Naive thymus-derived CD4-positive, alpha-beta T cell (primary cell): Measurements from ENCODE around the gene TMEM129. TPM values are rescaled to one million over a fixed set of nuclear protein-coding genes. Genes with fewer than 3 reads are reported as not detected.

Experiments used
- ATAC-seq: fragments of 150-1000 bp; cut with Tn5 transposase; 2 replicates; pipeline ENCODE4 v1.10.0; 2021; ENCODE audit warnings: mild to moderate bottlenecking, moderate library complexity
- CTCF ChIA-PET: fragments of 350-600 bp; sonication (Branson Sonifier 250); formaldehyde crosslinking; loops from one replicate; lab custom pipeline; 2021; ENCODE audit warnings: antibody characterized with exemption; lab: Charles Lee
- POLR2A ChIA-PET: fragments of 350-600 bp; sonication (Branson Sonifier 250); formaldehyde crosslinking; loops from one replicate; lab custom pipeline; 2021; ENCODE audit warnings: antibody characterized with exemption, inconsistent platforms; lab: Charles Lee
- DNase-seq, 9 donors: peaks; one replicate each; pipeline versions ENCODE4 v3.0.0 to v3.0.0-alpha.2; 2020 to 2022; ENCODE audit warnings: mixed read lengths in 1 of 9
- H3K27ac ChIP-seq: one replicate; pipeline ENCODE4 v1.7.0; 2013; ENCODE audit warnings: mild to moderate bottlenecking, low read depth, low read length, moderate library complexity
- H3K27me3 ChIP-seq, 2 donors: one replicate each; pipeline ENCODE4 v1.7.0; 2013; ENCODE audit warnings: low read length in 2 of 2, mild to moderate bottlenecking in 2 of 2, moderate library complexity in 2 of 2; ENCODE audit not compliant: control insufficient read depth in 2 of 2, insufficient read depth in 2 of 2
- H3K36me3 ChIP-seq, 3 experiments: 1 replicate in 2 of 3; 2 replicates in 1 of 3; pipeline ENCODE4 v1.7.0; 2013; ENCODE audit warnings: low read length in 3 of 3, mild to moderate bottlenecking in 3 of 3, moderate library complexity in 1 of 3; ENCODE audit not compliant: insufficient read depth in 3 of 3, control insufficient read depth in 2 of 3
- H3K4me1 ChIP-seq, 2 donors: one replicate each; pipeline ENCODE4 v1.7.0; 2013; ENCODE audit warnings: low read length in 2 of 2, mild to moderate bottlenecking in 2 of 2, moderate library complexity in 1 of 2; ENCODE audit not compliant: control insufficient read depth in 2 of 2, insufficient read depth in 2 of 2
- H3K4me3 ChIP-seq: 2 replicates; pipeline ENCODE4 v1.7.0; 2013; ENCODE audit warnings: mild to moderate bottlenecking, low read length
- H3K9me3 ChIP-seq, 3 experiments: 1 replicate in 2 of 3; 2 replicates in 1 of 3; pipeline ENCODE4 v1.7.0; 2013; ENCODE audit warnings: low read length in 3 of 3; ENCODE audit not compliant: control insufficient read depth in 2 of 3
- H3K27ac Mint-ChIP-seq, 9 donors: one replicate each; pipeline ENCODE4 v1.8.0; 2020 to 2022; ENCODE audit warnings: mixed read lengths in 9 of 9, mild to moderate bottlenecking in 8 of 9, moderate library complexity in 5 of 9, inconsistent platforms in 2 of 9
- H3K27me3 Mint-ChIP-seq, 5 donors: one replicate each; pipeline ENCODE4 v1.8.0; 2021 to 2022; ENCODE audit warnings: mixed read lengths in 5 of 5, mild to moderate bottlenecking in 1 of 5
- H3K36me3 Mint-ChIP-seq, 5 donors: one replicate each; pipeline ENCODE4 v1.8.0; 2020 to 2022; ENCODE audit warnings: mixed read lengths in 5 of 5, mild to moderate bottlenecking in 3 of 5, inconsistent platforms in 1 of 5
- H3K4me1 Mint-ChIP-seq, 7 donors: one replicate each; pipeline ENCODE4 v1.8.0; 2020 to 2022; ENCODE audit warnings: mixed read lengths in 7 of 7, mild to moderate bottlenecking in 3 of 7, inconsistent platforms in 1 of 7
- H3K4me3 Mint-ChIP-seq, 10 donors: one replicate each; pipeline ENCODE4 v1.8.0; 2020 to 2022; ENCODE audit warnings: mild to moderate bottlenecking in 10 of 10, mixed read lengths in 10 of 10, moderate library complexity in 6 of 10, inconsistent platforms in 2 of 10
- H3K9me3 Mint-ChIP-seq, 11 donors: one replicate each; pipeline ENCODE4 v1.8.0; 2020 to 2022; ENCODE audit warnings: mixed read lengths in 11 of 11, mild to moderate bottlenecking in 4 of 11, inconsistent platforms in 1 of 11, moderate library complexity in 1 of 11
- intact Hi-C, 2 donors: fragments of 100-400 bp; cut with micrococcal nuclease; formaldehyde crosslinking; loops; one replicate each; pipeline ENCODE4 v1.15.1; 2023
- polyA plus RNA-seq, 2 donors: library from polyadenylated mRNA; unstranded; fragments of 300-500 nt; fragmentation: Illumina TruSeq; gene quantifications; one replicate each; pipeline ENCODE4 v1.2.3, GENCODE V29; 2021
- total RNA-seq, 6 experiments: library from RNA in 5 of 6; stranded (reverse) in 5 of 6; gene quantifications; 1 replicate in 5 of 6; 2 replicates in 1 of 6; pipeline ENCODE4 v1.2.3 and lab custom pipeline; 2021 to 2026

The TMEM129 gene
- total and polyA plus RNA-seq, 7 experiments from 2014 or later, result 20.0 to 44.7 (median 34.9) TPM

DNA sequence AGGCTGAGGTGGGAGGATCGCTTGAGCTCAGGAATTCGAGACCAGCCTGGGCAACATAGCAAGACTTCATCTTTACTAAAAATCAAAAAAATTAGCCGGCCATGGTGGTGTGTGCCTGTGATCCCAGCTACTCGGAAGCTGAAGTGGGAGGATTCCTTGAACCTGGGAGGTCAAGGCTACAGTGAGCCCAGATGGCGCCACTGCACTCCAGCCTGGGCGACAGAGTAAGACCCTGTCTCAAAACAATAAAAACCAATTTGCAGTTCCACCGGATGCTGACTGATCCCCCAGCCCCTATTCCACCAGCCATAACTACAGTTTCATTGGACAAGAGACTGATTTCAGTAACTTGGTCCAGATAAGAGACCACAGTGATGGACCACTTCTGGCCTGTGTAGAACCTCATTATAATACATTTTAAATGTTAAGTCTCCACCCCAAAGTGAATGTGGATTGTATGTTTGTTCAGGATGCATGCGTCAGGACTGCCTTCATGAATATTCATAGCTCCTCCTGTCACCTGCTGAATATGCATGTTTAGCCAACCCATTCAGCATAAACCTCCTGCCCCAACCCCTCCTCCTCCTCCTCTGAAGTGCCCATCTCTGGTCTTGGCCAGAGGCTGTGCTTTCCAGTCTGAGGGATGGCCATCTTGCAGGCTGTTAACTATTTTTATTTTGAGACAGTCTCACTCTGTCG is 6.7 kb downstream of the TMEM129 start:
- intact Hi-C loops, result loop anchor here (5.0 kb wide), 4 partner anchors 293 to 1248 kb away; partner anchors contain the start of genes FAM193A (in 1 of the 2), FGFRL1 (in 1 of the 2), GRK4 (in 1 of the 2) and NELFA (in 1 of the 2)
- H3K4me3 Mint-ChIP-seq, result peak overlapping the region; percentile 14 to 98 (median 94)
- peaks cover 32 to 34% of the 10 kb centered on the region in 2 donors for H3K4me1 ChIP-seq
- ATAC-seq, result no peak
- H3K27me3 Mint-ChIP-seq, result no peaks in the 10 kb centered on the region
- H3K4me1 Mint-ChIP-seq, result peaks cover 10 to 55% (median 55%) of the 10 kb centered on the region in 7 donors
- no peaks in the 10 kb centered on the region for H3K27me3 ChIP-seq
- ChIA-PET POLR2A (interaction anchor here (4.2 kb wide), 1 partner anchor 9 kb away, joined by 119 read pairs; the partner anchor contains the start of genes TACC3 and TMEM129), CTCF (interaction anchor here (0.7 to 3.6 kb wide), 3 partner anchors 9 to 21 kb away, joined by 3 to 16 read pairs (median 3); no protein-coding TSS in a partner anchor)
- no peaks in the 10 kb centered on the region for H3K9me3 ChIP-seq
- no peak for DNase-seq
- H3K27ac Mint-ChIP-seq, result peak overlapping the region in 6 of 9 donors; percentile 51 to 98 (median 92)
- no peaks in the 10 kb centered on the region for H3K9me3 Mint-ChIP-seq
- H3K36me3 Mint-ChIP-seq, result peaks cover 0 to 20% (median 4%) of the 10 kb centered on the region in 5 donors
- H3K4me3 ChIP-seq, result no peak overlapping the region
- H3K27ac ChIP-seq, result peak overlapping the region; percentile 99
- H3K36me3 ChIP-seq, result peaks cover 0 to 30% (median 7%) of the 10 kb centered on the region in 3 experiments

- peaks cover 0 to 27% (median 7%) of the 10 kb centered on the region in 3 experiments for H3K36me3 ChIP-seq
- peaks cover 11 to 64% (median 56%) of the 10 kb centered on the region in 7 donors for H3K4me1 Mint-ChIP-seq
- H3K4me3 Mint-ChIP-seq, result peak overlapping the region; percentile 86 to 98 (median 94)
- ATAC-seq (no peak), DNase-seq (no peak)
- peaks cover 32 to 34% of the 10 kb centered on the region in 2 donors for H3K4me1 ChIP-seq
- no peaks in the 10 kb centered on the region for H3K9me3 ChIP-seq
- intact Hi-C loops, result loop anchor here (2.0 to 5.0 kb wide), 13 partner anchors 14 to 1249 kb away; partner anchors contain the start of genes FAM193A (in 2 of the 2), CFAP99 (in 1 of the 2), CTBP1 (in 1 of the 2) and FGFRL1 (in 1 of the 2)
- H3K9me3 Mint-ChIP-seq, result no peaks in the 10 kb centered on the region
- H3K27ac ChIP-seq, result peak overlapping the region; percentile 99
- ChIA-PET POLR2A (interaction anchor here (0.6 to 4.2 kb wide), 9 partner anchors 10 to 775 kb away, joined by 3 to 119 read pairs (median 5); partner anchors contain the start of genes FAM53A, MAEA, TACC3 and TMEM129), CTCF (interaction anchor here (0.6 to 3.6 kb wide), 6 partner anchors 10 to 433 kb away, joined by 3 to 16 read pairs (median 3); partner anchors contain the start of gene UVSSA)
- peak overlapping the region; percentile 90 to 98 (median 94) for H3K27ac Mint-ChIP-seq
- H3K27me3 Mint-ChIP-seq, result no peaks in the 10 kb centered on the region
- no peaks in the 10 kb centered on the region for H3K27me3 ChIP-seq
- H3K36me3 Mint-ChIP-seq, result peaks cover 0 to 17% (median 4%) of the 10 kb centered on the region in 5 donors
- H3K4me3 ChIP-seq, result peak overlapping the region; percentile 100
Observed at GRCh38 chr4:1713003-1713851, 7.9 kb downstream of the TMEM129 start.

DNA sequence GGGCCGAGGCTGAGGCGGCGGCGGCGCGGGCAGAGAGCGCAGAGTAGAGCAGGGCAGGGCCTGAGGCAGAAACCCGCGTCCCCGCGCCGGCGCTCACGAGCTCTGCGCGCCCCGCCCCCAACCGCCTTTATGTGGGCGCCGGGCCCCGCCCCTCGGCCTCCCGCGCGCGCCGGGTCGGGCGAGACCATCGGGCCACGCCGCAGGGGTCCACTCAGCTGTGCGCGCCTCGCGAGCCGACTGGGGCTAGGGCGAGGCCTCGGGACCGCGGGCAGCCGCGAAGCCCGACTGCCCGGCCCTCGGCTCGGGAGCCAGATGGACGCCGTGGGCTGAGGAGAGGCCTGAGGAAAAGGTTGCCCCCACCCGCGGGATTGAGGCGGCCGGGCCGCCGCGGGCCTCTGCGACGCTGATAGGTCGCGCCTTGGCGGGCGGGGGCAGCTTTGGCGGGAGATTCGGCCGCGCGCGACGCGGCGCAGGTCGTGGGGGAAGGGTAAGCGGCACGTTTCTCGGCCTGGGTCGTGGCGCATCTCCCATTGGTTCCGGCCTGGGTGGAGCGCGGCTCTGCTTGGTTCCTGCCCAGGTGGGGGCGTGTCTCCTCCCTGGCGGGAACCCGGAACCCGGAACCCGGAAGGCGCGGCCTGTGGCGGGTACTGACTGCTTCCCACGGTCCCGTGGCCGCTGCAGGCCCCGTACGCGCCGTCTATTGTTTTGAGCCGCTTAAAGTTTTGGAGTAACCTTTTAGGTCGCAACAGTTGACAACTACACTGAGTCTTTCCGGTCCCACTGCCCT is 8.7 kb downstream of the TMEM129 start, which contains the start of gene SLBP:
TSS of gene SLBP (minus strand) at position 104 of the 787 bp plus-strand sequence. CDS start 131 bp downstream, outside the sequence.
- Mint-ChIP-seq H3K9me3 (no peaks in the 10 kb centered on the region), H3K4me1 (peaks cover 11 to 67% (median 59%) of the 10 kb centered on the region in 7 donors), H3K36me3 (peaks cover 0 to 19% (median 4%) of the 10 kb centered on the region in 5 donors), H3K4me3 (peak within 1 kb of the TSS; percentile 89 to 98 (median 94)), H3K27ac (peak within 1 kb of the TSS; percentile 90 to 98 (median 94)), H3K27me3 (no peaks in the 10 kb centered on the region)
- Histone ChIP-seq H3K27me3 (no peaks in the 10 kb centered on the region), H3K36me3 (peaks cover 0 to 19% (median 7%) of the 10 kb centered on the region in 3 experiments), H3K9me3 (no peaks in the 10 kb centered on the region), H3K27ac (peak within 1 kb of the TSS; percentile 99), H3K4me1 (peaks cover 32 to 34% of the 10 kb centered on the region in 2 donors), H3K4me3 (peak within 1 kb of the TSS; percentile 100)
- CTCF ChIA-PET, result interaction anchor here (0.6 to 3.6 kb wide), 6 partner anchors 11 to 366 kb away, joined by 3 to 16 read pairs (median 4); partner anchors contain the start of gene UVSSA
- peak; percentile 92 for ATAC-seq
- DNase-seq, result peak; percentile 98 to 99 (median 98)
- intact Hi-C loops, result loop anchor here (1.0 to 5.0 kb wide), 21 partner anchors 9 to 1250 kb away; partner anchors contain the start of genes FAM193A (in 2 of the 2), FAM53A (in 2 of the 2), LETM1 (in 2 of the 2) and TACC3 (in 2 of the 2)
- POLR2A ChIA-PET, result interaction anchor here (0.9 to 4.2 kb wide), 15 partner anchors 9 to 529 kb away, joined by 3 to 119 read pairs (median 4); partner anchors contain the start of genes FAM53A, HAUS3, LETM1 and MAEA

GRCh38 chr4:1711571-1712215 is 9.4 kb downstream of the TMEM129 start:
- H3K4me3 ChIP-seq, result peak overlapping the region; percentile 100
- Mint-ChIP-seq H3K9me3 (no peaks in the 10 kb centered on the region), H3K4me1 (peaks cover 11 to 67% (median 58%) of the 10 kb centered on the region in 7 donors), H3K27ac (peak overlapping the region; percentile 77 to 94 (median 91)), H3K36me3 (peaks cover 0 to 19% (median 4%) of the 10 kb centered on the region in 5 donors), H3K4me3 (peak overlapping the region; percentile 89 to 97 (median 92)), H3K27me3 (no peaks in the 10 kb centered on the region)
- H3K27me3 ChIP-seq, result no peaks in the 10 kb centered on the region
- peaks cover 0 to 12% (median 3%) of the 10 kb centered on the region in 3 experiments for H3K36me3 ChIP-seq
- POLR2A ChIA-PET, result interaction anchor here (0.9 to 4.2 kb wide), 15 partner anchors 9 to 530 kb away, joined by 3 to 119 read pairs (median 4); partner anchors contain the start of genes FAM53A, HAUS3, LETM1 and MAEA
- H3K9me3 ChIP-seq, result no peaks in the 10 kb centered on the region
- H3K27ac ChIP-seq, result peak overlapping the region; percentile 99
- DNase-seq, result peak in 5 of 9 donors; percentile 34 to 53 (median 39)
- intact Hi-C loops, result loop anchor here (1.0 to 5.0 kb wide), 21 partner anchors 10 to 1251 kb away; partner anchors contain the start of genes FAM193A (in 2 of the 2), FAM53A (in 2 of the 2), LETM1 (in 2 of the 2) and TACC3 (in 2 of the 2)
- ATAC-seq, result peak; percentile 31
- CTCF ChIA-PET, result interaction anchor here (0.6 to 3.6 kb wide), 5 partner anchors 11 to 365 kb away, joined by 3 to 16 read pairs (median 4); partner anchors contain the start of gene UVSSA
- H3K4me1 ChIP-seq, result peaks cover 32 to 34% of the 10 kb centered on the region in 2 donors
